VCaP (cell line): Measurements from ENCODE around the gene MTCL1.

Experiments
- H3K27ac ChIP-seq: fragments of 450-650 bp; 2 replicates; pipeline ENCODE4 v1.5.1; 2017
- TF ChIP-seq, protein P1 (sequence below): fragments of 450-650 bp; conservative IDR thresholded peaks from 2 replicates; pipeline ENCODE4 v1.5.1; 2017; ENCODE audit warnings: mild to moderate bottlenecking, moderate library complexity

The MTCL1 gene

DNA sequence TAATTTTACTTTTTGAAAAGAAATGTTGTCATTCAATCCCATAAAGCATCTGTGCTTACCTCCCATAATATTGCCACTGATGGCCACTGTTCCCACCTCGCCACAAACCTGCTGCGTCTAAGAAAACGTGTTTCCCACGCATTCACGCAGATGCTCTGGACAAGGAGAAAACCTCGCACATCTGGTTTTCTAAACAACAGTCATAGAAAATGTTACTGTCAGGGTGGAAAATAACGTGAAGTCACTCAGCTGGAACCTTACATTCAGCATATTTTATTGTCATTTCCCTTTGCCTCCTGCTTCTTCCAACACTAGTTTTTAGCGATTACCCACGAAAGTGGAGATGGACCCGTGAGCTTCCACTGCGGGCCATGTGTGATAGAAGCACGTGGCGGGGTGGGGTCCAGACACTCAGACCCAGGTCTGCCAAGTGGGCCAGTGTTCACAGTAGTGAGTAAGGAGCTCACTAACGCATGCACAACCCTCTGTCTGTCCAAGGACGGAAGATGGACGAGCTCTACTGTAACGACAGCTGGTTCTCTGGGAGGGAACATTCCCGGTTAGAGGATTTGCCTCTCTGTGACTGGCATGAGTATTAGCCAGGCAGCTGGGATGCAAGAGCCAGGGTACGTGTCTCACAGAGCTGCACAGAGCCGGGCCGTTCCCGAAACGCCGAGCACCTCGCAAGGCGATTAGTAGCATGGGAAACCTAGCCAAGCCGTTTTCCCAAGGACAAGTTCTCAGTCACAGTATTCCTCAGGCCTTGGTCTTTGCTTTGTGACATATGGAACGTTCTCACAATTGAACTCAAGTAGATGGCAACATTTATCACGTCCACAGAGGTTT is 94.5 kb downstream of the MTCL1 start:
- TF ChIP-seq, protein P1, sequence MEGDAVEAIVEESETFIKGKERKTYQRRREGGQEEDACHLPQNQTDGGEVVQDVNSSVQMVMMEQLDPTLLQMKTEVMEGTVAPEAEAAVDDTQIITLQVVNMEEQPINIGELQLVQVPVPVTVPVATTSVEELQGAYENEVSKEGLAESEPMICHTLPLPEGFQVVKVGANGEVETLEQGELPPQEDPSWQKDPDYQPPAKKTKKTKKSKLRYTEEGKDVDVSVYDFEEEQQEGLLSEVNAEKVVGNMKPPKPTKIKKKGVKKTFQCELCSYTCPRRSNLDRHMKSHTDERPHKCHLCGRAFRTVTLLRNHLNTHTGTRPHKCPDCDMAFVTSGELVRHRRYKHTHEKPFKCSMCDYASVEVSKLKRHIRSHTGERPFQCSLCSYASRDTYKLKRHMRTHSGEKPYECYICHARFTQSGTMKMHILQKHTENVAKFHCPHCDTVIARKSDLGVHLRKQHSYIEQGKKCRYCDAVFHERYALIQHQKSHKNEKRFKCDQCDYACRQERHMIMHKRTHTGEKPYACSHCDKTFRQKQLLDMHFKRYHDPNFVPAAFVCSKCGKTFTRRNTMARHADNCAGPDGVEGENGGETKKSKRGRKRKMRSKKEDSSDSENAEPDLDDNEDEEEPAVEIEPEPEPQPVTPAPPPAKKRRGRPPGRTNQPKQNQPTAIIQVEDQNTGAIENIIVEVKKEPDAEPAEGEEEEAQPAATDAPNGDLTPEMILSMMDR, result no peak
- H3K27ac ChIP-seq, result no peak overlapping the region

GRCh38 chr18:8800445-8800844 is 95.1 kb downstream of the MTCL1 start:
- no peak overlapping the region for H3K27ac ChIP-seq
- TF ChIP-seq, protein P1, result no peak

DNA sequence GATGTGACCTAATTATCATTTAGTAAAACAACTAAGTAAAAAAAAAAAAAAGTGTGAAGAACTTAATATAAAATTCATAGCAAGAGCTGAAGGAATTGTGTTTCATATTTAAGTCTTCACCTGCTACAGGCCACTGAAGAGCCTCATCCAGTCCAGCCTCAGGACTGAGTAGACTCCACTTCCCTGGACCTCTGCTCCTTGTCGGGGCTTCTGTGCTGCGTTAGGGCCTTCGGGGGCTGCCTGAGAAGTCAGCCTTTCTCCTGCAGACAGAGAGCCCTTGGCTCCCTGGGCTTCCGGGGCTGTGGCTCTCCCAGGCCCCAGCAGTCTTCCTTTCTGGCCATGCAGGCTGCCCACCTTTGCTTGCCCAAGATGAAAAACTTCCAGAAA is 95.5 kb downstream of the MTCL1 start:
- TF ChIP-seq, protein P1, result no peak
- no peak overlapping the region for H3K27ac ChIP-seq

DNA sequence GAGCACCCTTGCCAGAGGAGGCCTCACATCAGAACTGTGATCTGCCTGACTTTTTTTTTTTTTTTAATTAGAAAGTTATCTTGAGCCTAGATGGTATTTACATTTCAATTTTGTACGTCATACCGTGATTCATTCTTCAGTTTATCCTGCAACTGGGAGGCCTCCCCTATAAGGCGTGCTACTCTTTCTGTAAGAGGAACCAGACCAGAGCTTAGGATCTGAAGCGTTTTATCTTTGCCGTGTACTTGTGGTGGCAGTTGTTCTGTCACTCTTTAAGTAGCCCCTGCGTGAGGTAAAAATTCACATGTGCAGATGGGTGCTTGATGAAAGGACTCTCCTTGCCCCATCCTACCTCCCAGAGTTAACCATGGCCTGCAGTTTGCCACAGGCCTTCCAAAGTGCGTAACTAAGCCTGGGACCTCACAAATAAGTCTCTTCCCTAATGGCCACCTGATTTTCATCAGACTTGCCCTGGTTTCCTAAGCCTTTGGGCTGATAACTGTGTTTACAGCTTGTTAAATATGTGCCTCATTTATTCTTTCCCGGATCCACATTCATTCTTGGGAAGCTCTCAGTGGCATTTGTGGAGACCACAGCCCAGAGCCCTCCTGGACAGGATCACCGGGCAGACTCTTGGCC is 96.0 kb downstream of the MTCL1 start:
- TF ChIP-seq, protein P1, result no peak
- H3K27ac ChIP-seq, result no peak overlapping the region

GRCh38 chr18:8802017-8802672 is 96.8 kb downstream of the MTCL1 start:
- TF ChIP-seq, protein P1, result no peak
- no peak overlapping the region for H3K27ac ChIP-seq

- TF ChIP-seq, protein P1, result no peak
These were observed 97.9 kb downstream of the MTCL1 start for GRCh38 chr18:8803063-8803795.

DNA sequence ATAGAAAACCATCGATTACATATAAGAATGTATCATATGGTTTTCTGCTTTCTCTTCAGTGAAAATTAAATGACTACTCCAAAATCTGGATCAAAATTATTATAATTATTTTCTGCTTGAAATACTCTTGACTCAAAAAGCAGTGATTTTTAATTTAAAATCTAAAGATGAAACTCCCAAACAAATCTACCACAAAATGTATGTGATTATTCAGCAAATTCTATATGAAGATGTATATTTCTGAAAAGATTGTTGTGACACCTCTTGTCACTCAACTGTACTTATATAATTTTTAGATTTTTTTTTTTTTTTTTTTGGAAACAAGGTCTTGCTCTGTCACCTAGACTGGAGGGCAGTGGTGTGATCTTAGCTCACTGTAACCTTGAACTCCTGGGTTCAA is 98.6 kb downstream of the MTCL1 start:
- TF ChIP-seq, protein P1, result no peak
- H3K27ac ChIP-seq, result no peak overlapping the region

More at GRCh38 chr18:8803063-8803795, 97.9 kb downstream of the MTCL1 start:
- H3K27ac ChIP-seq, result no peak overlapping the region
